C4-2B (cell line): ENCODE data around the gene FBXO31.

ENCODE experiments used
- CTCF ChIP-seq: fragments of 450-650 bp; conservative IDR thresholded peaks from 2 replicates; pipeline ENCODE4 v1.5.1; 2017; ENCODE audit warnings: mild to moderate bottlenecking
- ZFX ChIP-seq: fragments of 450-650 bp; IDR thresholded peaks from 2 replicates; pipeline ENCODE4 v1.6.1; 2017

- TF ChIP-seq CTCF (no peak), ZFX (no peak)
Observed at GRCh38 chr16:87321336-87322107, 62.1 kb downstream of the FBXO31 start.
